OCI-LY1 (cell line): ENCODE data around the gene MYOZ3.

Source experiments
- H2AFZ ChIP-seq: fragments of 200-600 bp; sonication (generic), shearing (Covaris generic); 2 replicates; pipeline ENCODE4 v1.6.0; 2014; ENCODE audit warnings: antibody characterized with exemption, mild to moderate bottlenecking, low read length
- H3F3A ChIP-seq: fragments of 200-600 bp; sonication (generic), shearing (Covaris generic); 2 replicates; pipeline ENCODE4 v1.6.0; 2014; ENCODE audit warnings: mild to moderate bottlenecking, antibody characterized with exemption, low read length, moderate library complexity; ENCODE audit not compliant: insufficient read depth
- H3K27ac ChIP-seq: fragments of 200-600 bp; sonication (generic); 2 replicates; pipeline ENCODE4 v1.5.1; 2014; ENCODE audit warnings: low read length, mixed run types, mild to moderate bottlenecking, low read depth; ENCODE audit not compliant: poor library complexity, severe bottlenecking
- H3K27me3 ChIP-seq: fragments of 200-600 bp; sonication (generic); 2 replicates; pipeline ENCODE4 v1.6.0; 2014; ENCODE audit warnings: antibody characterized with exemption, mild to moderate bottlenecking, low read length, moderate library complexity; ENCODE audit not compliant: insufficient read depth
- H3K36me3 ChIP-seq: fragments of 200-600 bp; sonication (generic); 2 replicates; pipeline ENCODE4 v1.6.1; 2014; ENCODE audit warnings: mild to moderate bottlenecking, antibody characterized with exemption, low read length, moderate library complexity, mixed read lengths; ENCODE audit not compliant: insufficient read depth
- H3K4me1 ChIP-seq: fragments of 200-600 bp; sonication (generic); 2 replicates; pipeline ENCODE4 v1.5.1; 2014; ENCODE audit warnings: mild to moderate bottlenecking, low read length, moderate library complexity; ENCODE audit not compliant: insufficient read depth, severe bottlenecking
- H3K4me2 ChIP-seq: fragments of 200-600 bp; sonication (generic), shearing (Covaris generic); 2 replicates; pipeline ENCODE4 v1.6.1; 2014; ENCODE audit warnings: low read length
- H3K4me3 ChIP-seq: fragments of 200-600 bp; sonication (generic); 2 replicates; pipeline ENCODE4 v1.5.1; 2014; ENCODE audit warnings: low read length, low read depth, mild to moderate bottlenecking, mixed read lengths; ENCODE audit not compliant: poor library complexity, severe bottlenecking
- H3K79me2 ChIP-seq: fragments of 200-600 bp; shearing (Covaris generic); 2 replicates; pipeline ENCODE4 v1.6.1; 2016; ENCODE audit warnings: mixed run types, low read length, mixed read lengths; ENCODE audit not compliant: insufficient read depth
- H3K9ac ChIP-seq: fragments of 200-600 bp; sonication (generic), shearing (Covaris generic); 2 replicates; pipeline ENCODE4 v1.6.1; 2014; ENCODE audit warnings: mild to moderate bottlenecking, low read length, mixed read lengths
- H3K9me2 ChIP-seq: fragments of 200-600 bp; sonication (generic), shearing (Covaris generic); 2 replicates; pipeline ENCODE4 v1.6.1; 2014; ENCODE audit warnings: low read depth, mild to moderate bottlenecking, low read length, mixed read lengths
- H3K9me3 ChIP-seq: fragments of 200-600 bp; shearing (Covaris generic); 2 replicates; pipeline ENCODE4 v1.6.1; 2014; ENCODE audit warnings: low read length, mixed read lengths
- H4K20me1 ChIP-seq: fragments of 200-600 bp; sonication (generic), shearing (Covaris generic); 2 replicates; pipeline ENCODE4 v1.6.0; 2016; ENCODE audit warnings: mild to moderate bottlenecking, low read length; ENCODE audit not compliant: insufficient read depth
- CTCF ChIP-seq: fragments of 200-600 bp; sonication (generic), shearing (Covaris generic); IDR thresholded peaks from 2 replicates; pipeline ENCODE4 v1.5.1; 2017; ENCODE audit warnings: mild to moderate bottlenecking, antibody characterized with exemption, low read length, moderate library complexity, mixed read lengths
- EZH2 ChIP-seq: fragments of 200-600 bp; sonication (generic), shearing (Covaris generic); IDR thresholded peaks from 2 replicates; pipeline ENCODE4 v1.8.0; 2017; ENCODE audit warnings: borderline replicate concordance, mixed run types, mild to moderate bottlenecking, antibody characterized with exemption, low read length, moderate library complexity, mixed read lengths

Gene MYOZ3

DNA sequence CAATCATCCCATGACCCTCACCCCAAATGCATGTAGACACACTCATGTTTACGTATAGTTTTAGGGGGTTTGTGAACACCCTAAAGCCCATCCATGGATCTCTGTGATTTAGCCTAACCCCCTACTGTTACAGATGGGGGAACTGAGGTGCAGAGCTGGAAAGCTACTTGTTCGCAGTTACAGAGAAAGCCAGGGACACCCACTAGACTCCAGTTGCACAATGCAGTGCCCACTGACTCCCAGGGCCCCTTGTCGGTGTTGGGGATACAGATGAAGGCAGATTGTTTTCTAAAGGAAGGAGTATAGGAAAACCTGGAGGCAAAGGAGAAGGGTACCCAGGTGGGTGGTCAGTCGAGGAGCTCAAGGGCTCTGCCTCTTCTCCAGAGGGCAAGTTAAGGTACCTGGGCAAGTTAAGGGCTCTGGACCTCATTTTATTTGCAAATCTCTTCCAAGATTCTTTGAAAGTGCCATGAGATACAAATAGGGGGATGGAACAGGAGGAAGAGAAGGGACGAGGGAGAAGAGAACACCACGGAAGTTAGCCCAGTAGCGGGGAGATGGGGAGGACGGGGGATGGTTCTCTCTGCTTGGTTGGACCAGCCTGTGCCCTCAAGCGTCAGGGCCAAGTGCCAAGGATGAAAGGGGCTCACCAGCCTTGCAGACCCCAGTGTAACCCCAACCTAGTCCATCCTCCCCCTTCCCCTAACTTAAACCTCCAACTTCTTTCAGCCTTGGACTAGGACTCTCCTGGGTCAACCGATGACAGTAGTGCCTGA is 958 bp downstream of the MYOZ3 start:
- Histone ChIP-seq H2AFZ (no peak overlapping the region), H3K4me2 (no peak overlapping the region), H3F3A (no peaks in the 10 kb centered on the region), H3K27me3 (peaks cover 6% of the 10 kb centered on the region; the same call in 1 of the 2 replicates), H4K20me1 (no peaks in the 10 kb centered on the region), H3K27ac (no peak overlapping the region), H3K4me3 (no peak overlapping the region), H3K9ac (no peak overlapping the region), H3K9me3 (no peaks in the 10 kb centered on the region), H3K4me1 (peaks cover 4% of the 10 kb centered on the region), H3K36me3 (no peaks in the 10 kb centered on the region), H3K9me2 (no peaks in the 10 kb centered on the region), H3K79me2 (no peaks in the 10 kb centered on the region)
- TF ChIP-seq EZH2, result no peak
- TF ChIP-seq CTCF, result no peak

DNA sequence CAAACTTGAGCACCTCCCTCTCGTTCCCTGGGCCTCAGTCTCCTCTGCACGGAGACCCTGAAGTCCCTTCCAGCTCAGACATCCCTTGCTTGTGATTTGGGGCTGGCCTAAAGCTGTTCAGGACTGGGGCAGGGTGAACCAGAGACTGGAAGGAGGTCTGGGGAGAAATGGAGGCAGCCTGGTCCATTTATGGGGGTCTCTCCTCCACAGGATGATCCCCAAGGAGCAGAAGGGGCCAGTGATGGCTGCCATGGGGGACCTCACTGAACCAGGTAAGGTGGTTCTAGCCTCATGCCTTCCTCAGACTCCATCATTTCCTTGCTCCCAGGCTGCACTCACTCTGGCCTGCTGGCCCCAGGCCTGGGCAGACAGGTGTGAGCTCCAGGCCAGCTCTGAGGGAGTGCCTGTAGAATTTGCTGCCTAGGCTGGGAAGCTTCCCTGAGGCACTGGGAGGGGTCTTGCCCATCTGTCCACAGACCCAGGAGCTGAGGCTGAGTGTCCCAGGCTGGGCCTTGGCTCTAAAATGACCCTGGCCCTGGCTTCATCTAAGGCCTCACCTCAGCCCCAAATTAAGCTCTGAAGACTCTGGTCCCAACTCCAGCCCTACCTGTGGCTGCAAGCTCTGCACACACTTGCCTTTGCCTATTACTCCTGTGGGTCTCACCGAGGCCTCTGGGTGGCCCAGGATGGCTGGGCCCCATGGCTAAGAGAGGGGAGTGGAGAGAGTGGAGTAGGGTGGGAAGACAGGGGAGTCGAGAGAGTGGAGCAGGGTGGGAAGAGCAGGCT is 1.9 kb downstream of the MYOZ3 start:
- no peak overlapping the region for H2AFZ ChIP-seq
- H3K9me2 ChIP-seq, result no peaks in the 10 kb centered on the region
- no peaks in the 10 kb centered on the region for H3K9me3 ChIP-seq
- no peaks in the 10 kb centered on the region for H3K79me2 ChIP-seq
- no peaks in the 10 kb centered on the region for H3F3A ChIP-seq
- H3K27me3 ChIP-seq, result peaks cover 6% of the 10 kb centered on the region; the same call in 1 of the 2 replicates
- no peaks in the 10 kb centered on the region for H4K20me1 ChIP-seq
- H3K4me1 ChIP-seq, result no peaks in the 10 kb centered on the region
- no peak for TF ChIP-seq CTCF
- H3K9ac ChIP-seq, result no peak overlapping the region
- no peak overlapping the region for H3K4me2 ChIP-seq
- H3K4me3 ChIP-seq, result no peak overlapping the region
- H3K36me3 ChIP-seq, result no peaks in the 10 kb centered on the region
- no peak overlapping the region for H3K27ac ChIP-seq

DNA sequence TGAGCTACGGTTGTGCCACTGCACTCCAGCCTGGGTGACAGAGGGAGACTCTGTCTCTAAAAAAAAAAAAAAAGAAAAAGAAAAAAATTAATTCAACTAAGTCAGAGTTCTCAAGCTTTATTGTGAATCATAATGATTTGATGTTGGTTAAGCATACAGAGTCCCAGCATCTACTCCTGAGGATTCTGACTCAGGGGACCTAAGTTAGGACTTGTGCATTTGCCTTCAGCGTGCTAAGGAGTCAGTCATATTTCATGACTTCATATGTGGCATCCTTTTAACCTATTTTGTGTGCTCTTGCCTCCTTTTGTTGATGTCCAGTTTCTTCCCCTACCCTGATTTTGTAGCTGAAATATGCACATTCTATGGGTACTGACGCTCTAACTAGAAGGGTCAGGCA is 2.9 kb downstream of the MYOZ3 start:
- no peaks in the 10 kb centered on the region for H3K4me1 ChIP-seq
- TF ChIP-seq EZH2 (no peak), CTCF (no peak)
- no peak overlapping the region for H2AFZ ChIP-seq
- H3K9me3 ChIP-seq, result no peaks in the 10 kb centered on the region
- peaks cover 12% of the 10 kb centered on the region; the same call in 1 of the 2 replicates for H3K27me3 ChIP-seq
- no peak overlapping the region for H3K4me3 ChIP-seq
- H3K27ac ChIP-seq, result no peak overlapping the region
- no peak overlapping the region for H3K4me2 ChIP-seq
- H4K20me1 ChIP-seq, result no peaks in the 10 kb centered on the region
- no peak overlapping the region for H3K9ac ChIP-seq
- H3K9me2 ChIP-seq, result no peaks in the 10 kb centered on the region
- no peaks in the 10 kb centered on the region for H3F3A ChIP-seq
- no peaks in the 10 kb centered on the region for H3K79me2 ChIP-seq
- no peaks in the 10 kb centered on the region for H3K36me3 ChIP-seq
